ENCODE data around the gene RIMBP2.

The RIMBP2 gene

DNA sequence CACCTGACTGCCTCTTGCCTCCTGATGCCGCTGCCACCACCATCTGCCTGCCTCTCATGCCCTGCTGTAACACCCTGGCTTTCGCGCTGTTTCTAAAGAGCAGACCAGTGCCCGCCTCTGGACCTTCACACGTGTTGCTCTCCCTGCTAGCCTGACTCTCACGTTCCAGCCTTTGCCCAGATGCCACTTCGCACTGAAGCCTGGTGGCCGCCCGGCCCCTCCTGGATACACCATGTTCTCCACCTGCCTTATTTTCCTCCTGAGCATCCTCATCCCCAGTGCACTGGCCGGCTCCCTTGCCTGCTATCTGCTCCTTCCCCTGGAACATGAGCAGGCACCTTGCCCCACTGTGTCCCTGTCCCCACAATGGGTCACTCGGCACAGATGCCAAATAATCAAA, 231.9 kb downstream of the RIMBP2 start:
- DNase-seq (ENCODE audit: low spot score) = no peak

DNA sequence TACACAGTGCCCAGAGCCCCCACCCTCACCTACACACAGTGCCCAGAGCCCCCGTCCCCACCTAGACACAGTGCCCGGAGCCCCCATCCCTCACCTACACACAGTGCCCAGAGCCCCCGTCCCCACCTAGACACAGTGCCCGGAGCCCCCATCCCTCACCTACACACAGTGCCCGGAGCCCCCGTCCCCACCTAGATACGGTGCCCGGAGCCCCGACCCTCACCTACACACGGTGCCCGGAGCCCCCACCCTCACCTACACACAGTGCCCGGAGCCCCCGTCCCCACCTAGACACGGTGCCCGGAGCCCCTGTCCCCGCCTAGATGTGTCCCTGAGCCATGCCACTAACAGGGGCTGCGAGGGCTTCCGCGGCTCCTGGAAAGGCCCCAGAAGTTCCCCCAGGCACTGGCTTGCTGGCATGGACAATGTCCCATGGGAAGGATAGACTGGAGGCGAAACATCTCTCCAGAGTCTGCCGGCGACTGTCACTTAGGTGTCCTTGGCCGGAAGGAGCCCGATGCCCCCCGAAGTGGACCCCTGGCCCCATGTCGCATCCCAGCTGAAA, 232.4 kb downstream of the RIMBP2 start:
- DNase-seq (ENCODE audit: low spot score) = no peak

GRCh38 chr12:130482448-130482847, 233.7 kb downstream of the RIMBP2 start:
- no peak for DNase-seq (ENCODE audit: low spot score)

DNA sequence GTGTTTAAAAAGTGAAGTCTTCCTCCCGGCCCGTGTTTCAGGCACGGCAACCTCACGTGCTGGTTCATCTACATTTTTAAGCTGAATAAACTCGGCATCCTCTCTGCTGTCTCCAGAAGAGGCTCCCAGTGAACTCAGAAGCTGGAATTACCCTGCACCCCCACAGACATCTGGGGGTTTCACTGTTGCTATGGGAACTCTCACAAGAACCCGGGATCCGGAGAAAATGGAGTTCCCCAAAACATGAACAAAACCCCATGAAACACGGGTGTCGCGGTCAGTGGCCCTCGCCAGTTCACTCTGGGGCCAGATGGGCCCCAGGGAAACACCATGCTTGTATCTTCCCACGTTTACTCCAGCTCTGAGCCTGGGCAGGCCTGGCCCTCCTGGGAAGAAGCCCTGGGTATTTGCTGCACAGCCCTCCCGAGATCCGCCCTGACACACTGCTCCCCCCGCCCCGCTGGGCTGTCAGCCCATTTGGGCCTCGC, 234.7 kb downstream of the RIMBP2 start:
- no peak for DNase-seq (ENCODE audit: low spot score)

DNA sequence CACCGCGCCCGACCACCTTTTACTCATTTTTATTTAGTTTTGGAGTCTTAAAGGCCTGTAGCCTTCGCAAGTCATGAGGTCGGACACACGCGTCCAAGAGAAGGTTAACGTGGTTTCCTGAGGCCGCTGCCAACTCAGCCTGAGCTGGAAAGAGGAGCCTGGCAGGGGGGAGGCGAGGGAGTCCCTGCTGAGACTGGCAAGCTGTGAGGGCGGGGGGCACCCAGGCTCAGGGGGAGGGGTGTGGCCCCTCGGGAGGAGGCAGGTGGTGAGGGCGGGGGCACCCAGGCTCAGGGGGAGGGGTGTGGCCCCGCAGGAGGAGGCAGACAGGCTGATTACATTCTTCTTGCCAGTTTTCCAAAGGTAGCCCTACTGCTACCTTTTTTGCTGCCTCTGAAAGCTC, 235.2 kb downstream of the RIMBP2 start:
- no peak for DNase-seq (ENCODE audit: low spot score)

DNA sequence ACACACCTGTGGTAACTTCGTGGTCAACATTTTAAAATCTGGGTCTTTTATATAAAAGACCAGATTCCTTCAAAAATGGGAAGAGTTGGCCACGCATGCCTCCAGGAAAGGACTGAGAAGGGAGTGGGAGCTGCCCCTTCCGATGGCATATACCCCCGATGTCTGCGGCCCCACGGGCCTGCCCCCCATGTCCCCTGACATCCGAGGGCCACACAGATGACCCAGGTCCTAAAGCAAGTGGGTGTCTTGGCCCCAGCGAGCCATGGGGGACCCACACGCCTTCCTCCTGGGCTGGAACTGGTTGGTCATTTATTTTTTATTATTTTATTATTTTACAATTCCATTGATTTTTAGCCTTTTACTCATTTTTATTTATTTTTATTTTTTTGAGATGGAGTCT, 235.9 kb downstream of the RIMBP2 start:
- no peak for DNase-seq (ENCODE audit: low spot score)

DNA sequence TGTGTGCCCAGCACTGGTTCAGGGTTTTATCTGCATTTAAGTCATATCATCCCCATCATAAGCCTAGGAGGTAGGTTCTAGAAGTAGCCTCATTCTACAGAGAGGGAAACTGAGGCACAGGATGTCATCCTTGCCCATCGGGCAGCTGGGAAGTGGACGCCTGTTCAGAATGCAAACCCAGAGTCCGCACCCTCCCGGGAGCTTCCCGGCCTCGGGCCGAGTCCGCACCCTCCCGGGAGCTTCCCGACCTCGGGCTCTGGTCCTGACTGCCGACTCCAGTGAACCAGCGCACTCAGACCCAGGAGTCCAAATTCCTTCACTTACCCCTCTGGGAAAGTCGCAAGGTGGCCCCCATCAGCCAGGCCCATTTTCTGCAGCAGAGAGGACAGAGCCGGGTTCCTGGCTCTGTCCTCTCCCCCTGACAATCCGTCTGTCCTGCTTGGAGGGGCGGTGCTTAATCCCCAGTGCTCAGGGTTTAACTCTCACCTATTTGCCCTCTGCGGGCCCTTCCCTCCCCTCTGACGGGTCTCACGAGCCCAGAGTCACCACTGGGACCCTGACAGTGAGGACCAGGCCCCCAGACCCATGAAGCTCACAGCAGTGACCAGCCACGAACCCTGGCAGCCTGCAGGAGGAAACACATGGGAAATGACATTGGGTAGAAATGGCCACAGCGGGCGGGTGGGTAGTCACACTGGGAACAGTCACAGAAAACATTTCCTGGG, 236.5 kb downstream of the RIMBP2 start:
- no peak for DNase-seq (ENCODE audit: low spot score)

- DNase-seq (ENCODE audit: low spot score) = no peak
Measured at GRCh38 chr12:130478786-130479185, 237.3 kb downstream of the RIMBP2 start.

DNA sequence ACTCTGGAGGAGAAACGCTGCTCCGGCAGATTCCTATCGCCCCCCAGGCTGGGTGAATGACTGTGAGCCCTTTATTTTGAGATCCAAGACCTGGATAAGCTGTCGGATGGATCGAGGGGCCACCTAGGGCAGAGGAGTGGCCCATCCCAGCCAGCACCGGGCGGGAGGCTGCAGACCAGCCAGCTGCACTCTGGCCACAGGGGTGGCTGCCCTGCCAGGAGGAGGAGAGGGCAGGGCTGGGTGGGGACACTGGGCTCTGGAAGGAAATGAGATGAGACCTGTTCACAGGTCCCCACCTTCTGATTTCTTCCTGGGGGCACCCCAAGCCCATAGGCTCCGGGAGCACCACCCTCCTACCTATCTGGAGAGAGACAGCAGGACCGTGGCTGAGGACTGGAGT, 238.4 kb downstream of the RIMBP2 start:
- DNase-seq (ENCODE audit: low spot score) = no peak

- no peak for DNase-seq (ENCODE audit: low spot score)
Measured at GRCh38 chr12:130477266-130477665, 238.8 kb downstream of the RIMBP2 start.

- no peak for DNase-seq (ENCODE audit: low spot score)
Measured at GRCh38 chr12:130476451-130477135, 239.5 kb downstream of the RIMBP2 start.

DNA sequence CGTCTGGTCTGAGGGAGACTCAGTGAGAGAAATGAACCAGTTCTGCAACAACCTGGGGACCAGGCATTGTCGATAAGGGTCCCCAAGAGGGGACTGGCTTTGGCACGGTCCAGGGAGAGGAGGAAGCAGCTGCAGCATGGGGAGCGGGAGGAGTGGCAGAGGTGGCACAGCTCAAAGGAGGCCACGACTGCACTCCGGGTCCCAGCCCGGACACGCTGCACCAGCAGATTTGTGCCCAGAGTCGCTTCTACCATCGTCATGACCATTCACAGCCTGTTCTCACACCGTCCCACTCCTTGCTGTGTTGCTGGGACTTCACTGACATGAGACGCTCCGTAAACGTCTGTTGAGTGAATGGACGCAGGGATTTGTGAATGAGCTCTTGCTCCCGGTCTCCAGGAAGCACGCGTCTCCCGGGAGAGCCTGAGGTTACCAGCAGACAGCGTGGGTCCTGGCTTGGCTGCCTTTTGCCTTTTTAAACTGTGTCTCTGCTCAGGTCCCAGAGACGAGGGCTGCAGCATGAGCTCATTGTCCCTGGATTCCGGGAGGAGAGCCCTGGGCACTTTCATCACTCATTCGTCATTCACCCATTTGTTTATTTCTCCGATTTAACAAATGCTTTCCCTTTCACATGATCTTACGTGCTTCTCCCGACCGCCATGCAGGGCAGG, 241.4 kb downstream of the RIMBP2 start:
- no peak for DNase-seq (ENCODE audit: low spot score)

GRCh38 chr12:130473266-130473665, 242.8 kb downstream of the RIMBP2 start:
- DNase-seq (ENCODE audit: low spot score) = no peak

- DNase-seq (ENCODE audit: low spot score) = no peak
Measured at GRCh38 chr12:130470969-130471368, 245.1 kb downstream of the RIMBP2 start.

- DNase-seq (ENCODE audit: low spot score) = no peak
Measured at GRCh38 chr12:130469552-130469951, 246.5 kb downstream of the RIMBP2 start.

DNA sequence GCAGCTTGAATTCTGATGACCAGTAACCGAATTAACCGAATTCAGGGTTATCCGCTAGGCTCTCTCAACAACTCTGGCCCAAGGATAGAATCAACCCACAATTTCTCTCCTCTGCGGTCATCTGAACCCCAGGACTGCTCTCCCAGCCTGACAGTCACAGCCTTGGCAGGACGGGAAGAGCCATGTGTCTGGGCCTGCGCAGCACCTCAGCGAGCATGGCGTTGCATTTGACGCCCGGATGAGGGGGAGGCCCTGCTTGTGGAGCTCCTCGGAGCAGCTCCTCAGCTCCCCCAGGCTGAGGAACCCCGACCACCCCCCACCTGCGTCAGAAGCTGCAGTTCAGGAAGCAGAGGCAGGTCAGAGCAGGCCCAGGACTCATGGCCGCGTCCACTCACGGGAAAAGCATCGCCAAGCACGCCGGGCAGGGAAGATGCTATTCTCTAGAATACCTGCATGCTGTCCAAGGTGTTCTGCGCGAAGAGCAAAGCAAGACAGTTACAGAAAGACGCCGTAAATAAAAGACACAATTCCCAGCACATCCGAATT, 247.3 kb downstream of the RIMBP2 start:
- no peak for DNase-seq (ENCODE audit: low spot score)

- DNase-seq (ENCODE audit: low spot score) = no peak
Measured at GRCh38 chr12:130468186-130468585, 247.9 kb downstream of the RIMBP2 start.

- no peak for DNase-seq (ENCODE audit: low spot score)
Measured at GRCh38 chr12:130465626-130466025, 250.5 kb downstream of the RIMBP2 start.

GRCh38 chr12:130465046-130465445, 251.1 kb downstream of the RIMBP2 start:
- DNase-seq (ENCODE audit: low spot score) = no peak

GRCh38 chr12:130463818-130464670, 252.1 kb downstream of the RIMBP2 start:
- no peak for DNase-seq (ENCODE audit: low spot score)

DNA sequence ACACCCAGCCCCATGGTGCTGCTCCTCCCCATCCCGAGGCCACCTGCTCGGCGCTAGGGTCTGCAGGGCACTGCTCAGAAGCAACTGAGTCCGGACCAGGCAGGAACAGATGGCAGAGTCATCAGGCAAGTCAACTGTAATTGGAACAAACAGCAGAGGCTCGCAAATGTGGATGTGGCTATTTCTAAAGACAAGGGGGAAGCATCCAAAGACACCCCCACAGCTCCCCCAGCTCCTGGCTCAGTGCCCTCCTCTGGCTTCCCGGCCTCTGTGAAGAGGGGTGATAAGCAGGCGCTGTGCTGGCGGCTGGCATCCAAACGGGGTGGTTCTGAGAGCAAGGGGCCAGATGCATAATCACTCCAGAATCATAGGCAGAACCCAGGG, 252.8 kb downstream of the RIMBP2 start:
- DNase-seq (ENCODE audit: low spot score) = no peak

All from germinal center (tissue), 1 donor.